Measurements from ENCODE around the gene CTDSPL. TPM values are rescaled to one million over a fixed set of nuclear protein-coding genes. Genes with fewer than 3 reads are reported as not detected.

CTDSPL gene
- total RNA-seq, 1 experiment from 2014 or later = 7.3 TPM

DNA sequence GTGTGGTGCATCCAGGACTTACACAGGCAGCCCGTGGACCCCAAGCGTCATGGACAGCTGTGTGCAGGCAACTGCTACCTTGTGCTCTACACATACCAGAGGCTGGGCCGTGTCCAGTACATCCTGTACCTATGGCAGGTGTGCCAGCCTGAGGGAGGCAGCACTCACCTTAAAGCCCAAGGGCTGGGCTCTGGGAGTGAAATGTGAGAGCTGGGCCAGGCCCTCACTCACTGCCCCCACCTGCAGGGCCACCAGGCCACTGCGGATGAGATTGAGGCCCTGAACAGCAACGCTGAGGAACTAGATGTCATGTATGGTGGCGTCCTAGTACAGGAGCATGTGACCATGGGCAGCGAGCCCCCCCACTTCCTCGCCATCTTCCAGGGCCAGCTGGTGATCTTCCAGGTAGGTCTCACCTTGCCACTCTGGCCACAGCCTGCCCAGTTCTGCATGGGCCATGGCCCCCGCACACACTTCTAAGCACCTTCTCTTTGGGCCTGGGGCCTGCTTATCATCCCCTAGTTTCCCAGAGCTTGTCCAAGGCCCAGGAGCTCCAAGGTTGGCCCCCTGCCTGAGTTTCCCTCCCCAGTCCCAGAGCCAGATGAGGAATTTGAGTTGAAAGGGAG lies 139.9 kb downstream of the CTDSPL start:
- no peak for DNase-seq (ENCODE audit: low read depth)

DNA sequence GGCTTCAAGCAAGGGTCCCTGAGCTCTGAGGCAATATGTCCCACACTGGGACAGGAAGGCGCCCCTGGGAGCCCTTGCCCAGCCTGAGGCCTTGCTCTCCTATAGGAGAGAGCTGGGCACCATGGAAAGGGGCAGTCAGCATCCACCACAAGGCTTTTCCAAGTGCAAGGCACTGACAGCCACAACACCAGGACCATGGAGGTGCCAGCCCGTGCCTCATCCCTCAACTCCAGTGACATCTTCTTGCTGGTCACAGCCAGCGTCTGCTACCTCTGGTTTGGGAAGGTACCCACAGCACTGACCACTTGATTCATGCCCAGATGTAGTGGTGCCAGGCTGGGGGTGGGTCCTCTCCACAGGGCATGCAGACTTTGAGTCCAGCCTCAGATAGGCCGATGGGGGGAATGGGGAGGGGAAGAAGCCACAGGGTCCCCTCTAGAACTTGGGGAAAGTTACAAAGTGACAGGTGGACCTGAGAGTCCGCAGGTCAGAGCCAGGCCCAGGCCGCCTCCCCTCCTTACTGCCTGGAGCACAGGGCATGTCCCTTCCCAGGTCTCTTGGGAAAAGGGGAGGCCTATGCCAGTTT lies 140.7 kb downstream of the CTDSPL start:
- no peak for DNase-seq (ENCODE audit: low read depth)

DNA sequence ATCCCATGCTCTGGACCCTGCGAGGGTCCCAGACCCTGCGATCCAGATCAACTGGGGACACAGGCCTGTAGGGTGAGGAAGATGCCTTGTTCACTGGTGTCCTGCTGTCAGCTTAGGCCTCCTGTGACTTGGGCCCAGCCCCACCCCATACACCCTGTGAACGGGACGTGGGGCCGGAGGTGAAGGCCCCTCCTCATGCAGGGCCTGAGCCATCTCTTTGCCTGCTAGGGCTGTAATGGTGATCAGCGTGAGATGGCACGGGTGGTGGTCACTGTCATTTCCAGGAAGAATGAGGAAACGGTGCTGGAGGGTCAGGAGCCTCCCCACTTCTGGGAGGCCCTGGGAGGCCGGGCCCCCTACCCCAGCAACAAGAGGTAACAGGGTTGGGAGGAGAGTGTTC lies 141.3 kb downstream of the CTDSPL start:
- no peak for DNase-seq (ENCODE audit: low read depth)

DNA sequence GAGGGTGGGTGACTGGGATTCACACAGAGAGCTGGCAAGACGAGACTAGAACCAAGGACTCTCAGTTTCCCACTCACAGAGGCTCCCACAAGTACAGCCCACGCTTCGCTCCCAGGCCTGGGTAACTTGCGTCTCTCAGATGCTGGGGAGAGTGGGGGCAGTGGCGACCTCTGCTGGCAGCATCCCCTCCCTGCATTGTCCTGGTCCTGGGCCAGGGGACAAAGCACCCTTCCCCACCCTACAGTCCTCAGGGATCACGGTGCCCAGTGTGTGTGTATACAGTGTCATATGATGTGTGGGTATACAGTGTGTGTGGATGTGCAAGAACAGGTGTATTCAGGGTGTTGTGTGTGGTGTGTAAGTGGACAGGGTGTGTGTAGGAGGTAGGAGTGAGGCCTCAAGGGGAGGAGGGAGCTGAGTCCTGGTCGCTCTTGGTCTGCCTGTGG lies 141.7 kb downstream of the CTDSPL start:
- DNase-seq (ENCODE audit: low read depth) = peak; percentile 44

DNA sequence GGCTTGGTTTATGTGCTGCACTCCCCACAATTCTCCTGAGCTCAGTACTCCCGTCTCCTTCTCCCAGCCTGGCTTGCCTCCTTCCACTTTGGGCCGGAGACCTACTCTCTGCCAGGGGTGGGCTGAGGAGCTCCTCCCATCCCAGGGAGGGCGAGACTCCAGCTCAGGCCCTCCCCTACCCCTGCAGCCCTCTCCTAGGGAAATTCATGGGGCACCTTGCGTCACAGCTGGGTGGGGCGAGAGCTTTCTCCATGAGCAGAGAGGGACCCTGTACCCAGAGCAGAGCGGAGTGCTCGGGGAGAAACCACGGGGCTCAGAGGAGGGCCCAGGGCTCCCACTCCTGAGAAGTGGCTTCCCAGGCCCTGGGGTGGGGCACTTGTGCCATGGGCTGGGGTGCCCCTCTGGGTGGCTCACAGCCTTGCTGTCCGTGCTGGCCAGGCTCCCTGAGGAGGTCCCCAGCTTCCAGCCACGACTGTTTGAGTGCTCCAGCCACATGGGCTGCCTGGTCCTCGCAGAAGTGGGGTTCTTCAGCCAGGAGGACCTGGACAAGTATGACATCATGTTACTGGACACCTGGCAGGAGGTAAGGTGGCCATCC lies 142.2 kb downstream of the CTDSPL start:
- DNase-seq (ENCODE audit: low read depth) = no peak

DNA sequence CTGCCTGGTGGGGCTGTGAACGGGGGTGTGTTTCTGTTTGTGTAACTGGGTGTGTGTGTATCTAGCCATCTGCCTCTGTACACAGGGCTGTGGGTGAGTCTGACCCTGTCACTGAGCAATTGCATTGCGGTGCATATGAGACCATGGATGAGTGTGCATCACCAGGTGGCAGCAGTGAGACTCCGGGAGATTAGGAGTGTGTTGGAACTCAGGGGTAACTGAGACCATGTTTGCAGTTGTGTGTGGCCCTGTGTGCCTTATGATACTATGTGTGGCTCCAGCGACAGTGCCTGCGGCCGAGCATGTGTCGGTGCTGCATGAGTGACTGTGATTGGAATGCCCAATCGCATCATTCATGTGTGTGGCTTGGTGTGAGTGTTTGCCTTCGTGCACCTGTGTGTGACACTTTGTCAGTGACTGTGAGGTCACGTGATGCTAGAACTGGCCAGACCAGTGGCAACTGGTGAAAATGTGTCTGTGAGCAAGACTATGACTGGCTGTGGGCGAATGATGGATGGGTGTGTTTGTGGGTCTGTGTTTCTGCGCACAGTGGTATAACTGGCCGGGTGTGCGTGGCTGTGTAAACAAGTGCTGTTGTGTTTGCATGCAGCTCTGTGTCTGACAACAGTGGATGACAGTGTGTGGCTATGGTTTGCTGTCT lies 142.9 kb downstream of the CTDSPL start:
- DNase-seq (ENCODE audit: low read depth) = peak; percentile 57

DNA sequence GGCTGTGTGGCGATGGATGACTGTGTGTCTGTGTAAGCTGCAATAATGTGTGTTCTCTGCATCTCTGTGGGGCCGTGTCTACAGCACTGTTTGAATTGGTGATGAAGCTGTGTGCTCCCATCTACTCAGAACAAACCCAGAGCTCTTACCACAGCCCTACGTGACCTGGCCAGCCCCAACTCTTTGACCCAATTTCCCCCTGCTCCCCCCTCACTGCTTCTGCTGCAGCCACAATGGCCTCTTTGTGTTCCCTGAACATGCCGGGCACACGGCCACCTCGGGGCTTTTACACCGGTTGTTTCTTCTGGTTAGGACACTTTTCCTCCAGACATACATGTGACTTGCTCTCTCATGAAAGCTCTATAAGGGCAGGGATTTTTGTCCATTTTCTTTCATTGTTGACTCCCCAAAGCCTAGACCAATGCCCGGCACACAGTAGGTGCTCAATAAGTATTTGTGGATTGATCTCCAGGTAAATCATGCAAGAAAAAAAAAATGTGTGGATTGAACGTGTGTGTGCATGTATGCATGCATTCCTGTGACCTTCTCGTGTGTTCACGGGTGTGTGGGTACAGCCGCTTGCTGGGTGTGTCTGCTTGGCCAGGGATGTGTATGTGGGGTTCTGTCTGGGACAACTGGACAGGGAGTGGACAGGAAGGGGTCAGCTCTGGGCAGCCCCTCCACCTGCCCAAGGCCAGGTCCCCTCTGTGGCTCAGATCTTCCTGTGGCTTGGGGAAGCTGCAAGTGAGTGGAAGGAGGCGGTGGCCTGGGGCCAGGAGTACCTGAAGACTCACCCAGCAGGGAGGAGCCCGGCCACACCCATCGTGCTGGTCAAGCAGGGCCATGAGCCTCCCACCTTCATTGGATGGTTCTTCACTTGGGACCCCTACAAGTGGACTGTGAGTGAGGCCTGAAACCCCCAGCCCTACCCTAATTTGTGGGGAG lies 143.7 kb downstream of the CTDSPL start:
- no peak for DNase-seq (ENCODE audit: low read depth)

DNA sequence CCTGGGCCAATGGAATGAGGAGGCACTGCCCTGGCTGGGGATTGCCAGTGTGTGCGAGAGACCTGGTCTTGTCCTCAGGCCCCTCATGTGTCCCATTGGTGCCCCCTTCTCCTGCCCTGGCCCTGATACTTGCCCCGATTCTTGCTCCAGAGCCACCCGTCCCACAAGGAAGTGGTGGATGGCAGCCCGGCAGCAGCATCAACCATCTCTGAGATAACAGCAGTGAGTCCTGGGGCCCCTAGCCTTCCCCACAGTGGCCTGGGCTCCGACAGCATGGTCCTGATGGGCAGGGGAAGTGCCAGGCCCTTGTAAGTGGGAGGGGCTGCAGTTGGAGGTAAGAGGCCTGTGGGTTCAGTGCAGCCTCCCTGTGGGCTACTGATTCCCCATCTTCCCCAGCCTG lies 144.4 kb downstream of the CTDSPL start:
- DNase-seq (ENCODE audit: low read depth) = no peak

DNA sequence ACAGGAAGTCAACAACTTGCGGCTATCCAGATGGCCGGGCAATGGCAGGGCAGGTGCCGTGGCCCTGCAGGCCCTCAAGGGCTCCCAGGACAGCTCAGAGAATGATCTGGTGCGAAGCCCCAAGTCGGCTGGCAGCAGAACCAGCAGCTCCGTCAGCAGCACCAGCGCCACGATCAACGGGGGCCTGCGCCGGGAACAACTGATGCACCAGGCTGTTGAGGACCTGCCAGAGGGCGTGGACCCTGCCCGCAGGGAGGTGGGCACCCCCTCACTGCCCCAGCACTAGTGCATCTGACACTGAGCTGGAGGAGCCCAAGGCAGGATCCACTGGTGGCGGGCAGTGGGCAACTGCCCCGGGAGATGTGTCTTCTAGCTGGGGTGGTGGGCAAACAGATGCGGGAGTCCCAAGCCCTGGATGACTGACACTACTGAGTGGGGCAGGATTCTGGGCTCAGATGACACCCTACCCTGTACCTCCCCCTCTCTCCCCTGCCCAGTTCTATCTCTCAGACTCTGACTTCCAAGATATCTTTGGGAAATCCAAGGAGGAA lies 144.8 kb downstream of the CTDSPL start:
- no peak for DNase-seq (ENCODE audit: low read depth)

DNA sequence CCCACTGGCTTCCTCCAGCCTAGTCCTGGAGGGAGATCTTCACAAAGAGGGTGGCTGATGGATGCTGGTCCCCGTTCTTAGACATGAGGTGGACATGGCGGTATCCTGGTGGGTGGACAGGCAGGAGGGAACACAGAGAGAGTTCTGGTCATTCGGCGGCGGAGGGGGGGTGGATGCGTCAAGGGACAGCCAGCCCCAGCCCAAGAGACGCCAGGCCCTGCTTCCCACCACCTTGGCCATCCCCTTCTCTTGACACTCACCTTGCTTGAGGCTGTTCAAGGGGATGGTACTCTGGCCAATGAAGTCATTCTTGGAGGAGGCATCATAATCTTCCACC lies 146.0 kb downstream of the CTDSPL start:
- no peak for DNase-seq (ENCODE audit: low read depth)

DNA sequence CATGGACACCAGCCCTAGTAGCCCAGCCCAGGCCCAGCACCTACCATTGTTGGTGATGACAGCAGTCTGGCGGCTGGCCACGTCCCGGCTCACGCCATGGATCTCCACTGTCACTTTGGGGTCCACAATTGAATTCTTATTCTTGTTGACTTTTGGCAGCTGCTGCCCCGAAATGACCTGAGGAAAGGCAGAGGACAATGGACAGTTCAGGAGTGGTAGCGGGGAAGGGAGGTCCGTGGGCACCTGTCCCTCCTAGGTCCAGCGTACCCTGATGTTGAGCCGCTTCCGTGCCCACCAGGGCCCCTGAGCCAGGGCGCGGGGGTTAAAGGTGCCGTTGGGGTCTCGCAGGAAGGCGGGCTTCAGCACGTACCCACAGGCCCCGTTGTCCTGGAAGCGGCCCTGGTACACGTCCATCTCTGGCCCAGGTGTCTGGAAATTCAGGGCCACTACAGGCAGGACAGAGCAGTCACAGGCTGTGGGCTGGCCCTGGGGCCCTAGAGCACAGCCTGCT lies 146.6 kb downstream of the CTDSPL start:
- DNase-seq (ENCODE audit: low read depth) = no peak

DNA sequence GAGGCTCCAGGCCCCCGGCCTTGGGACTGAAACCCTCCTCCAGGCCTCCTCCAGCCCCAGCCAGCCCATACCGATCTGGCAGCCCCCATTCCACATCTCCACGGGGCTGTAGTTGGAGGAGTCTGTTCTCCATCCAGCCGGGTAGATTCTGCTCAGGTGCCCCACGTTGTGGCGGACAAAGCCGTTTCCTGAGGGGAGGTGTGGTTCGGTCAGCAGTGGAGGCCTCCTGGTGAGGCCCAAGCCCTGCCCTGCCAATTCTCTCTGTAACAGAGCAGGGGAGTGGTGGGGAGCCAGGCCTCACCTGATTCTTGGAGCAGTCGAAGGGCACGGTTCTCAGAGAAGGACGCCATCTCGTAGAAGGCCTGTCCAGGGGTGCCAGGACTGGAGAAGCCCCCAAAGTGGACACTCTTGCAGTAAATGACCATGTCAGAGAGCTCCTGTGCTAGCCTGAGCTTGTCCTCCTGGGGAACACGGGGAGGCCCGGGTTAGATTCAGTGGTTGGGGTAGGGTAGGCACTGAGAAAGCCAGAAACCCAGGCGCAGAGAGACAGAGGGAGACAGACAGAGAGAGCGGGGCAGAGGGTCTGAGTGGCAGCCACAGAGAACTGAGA lies 147.4 kb downstream of the CTDSPL start:
- no peak for DNase-seq (ENCODE audit: low read depth)

DNA sequence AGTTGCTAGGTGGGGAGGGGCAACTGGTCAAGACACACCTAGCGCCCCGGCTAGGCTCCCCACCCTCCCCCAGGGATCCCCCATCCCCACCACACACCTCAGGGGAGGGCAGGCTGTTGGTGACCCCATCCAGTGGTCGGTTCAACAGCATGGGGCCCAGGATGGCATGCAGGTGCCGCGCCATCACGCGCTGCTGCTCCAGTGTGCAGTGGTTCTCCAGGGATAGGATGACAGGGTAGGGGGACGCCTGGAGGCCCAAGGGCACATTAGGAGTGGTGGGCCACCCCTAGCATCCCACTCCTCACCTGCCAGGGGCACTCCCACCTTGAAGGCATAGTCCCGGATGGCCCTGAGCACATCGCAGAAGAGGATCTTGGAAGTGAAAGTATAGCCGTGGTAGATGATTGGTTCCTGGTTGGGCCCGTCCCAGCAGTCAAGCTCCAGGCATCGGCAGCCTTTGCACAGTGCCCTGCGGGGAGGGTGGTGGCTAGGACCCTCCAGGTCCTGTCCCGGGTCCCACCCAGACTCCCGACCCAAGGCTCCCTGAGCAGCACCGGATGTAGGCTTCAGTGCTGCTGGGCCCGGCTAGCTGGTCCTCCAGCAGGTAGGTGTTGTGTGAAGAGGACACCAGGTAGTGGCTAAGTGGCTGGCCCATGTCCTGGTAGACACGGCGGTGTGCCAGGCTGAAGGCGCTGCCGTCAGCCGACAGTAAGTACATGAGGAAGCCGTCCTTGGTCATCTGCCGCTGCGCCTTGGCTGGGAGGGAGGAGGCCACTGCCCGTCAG lies 148.3 kb downstream of the CTDSPL start:
- no peak for DNase-seq (ENCODE audit: low read depth)

DNA sequence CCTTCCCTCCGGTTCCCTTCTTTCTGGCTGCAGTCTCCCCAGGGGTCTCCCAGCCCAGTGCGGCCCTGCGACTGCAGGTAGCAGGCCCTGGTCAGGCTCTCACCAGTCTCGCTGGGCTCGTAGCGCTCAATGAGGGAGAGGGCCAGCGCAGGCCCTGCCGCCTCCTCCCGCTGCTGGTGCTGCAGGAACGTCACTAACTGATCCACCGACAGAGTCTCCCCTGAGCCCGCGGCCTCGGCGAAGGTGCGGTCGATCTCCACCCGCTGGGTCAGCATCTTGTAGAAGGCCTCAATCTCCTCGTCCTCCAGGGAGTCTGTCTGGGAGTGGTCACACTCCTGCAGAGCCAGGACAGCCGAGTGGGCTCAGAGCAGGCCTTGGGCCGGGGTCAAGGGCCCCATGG lies 149.4 kb downstream of the CTDSPL start:
- DNase-seq (ENCODE audit: low read depth) = no peak

DNA sequence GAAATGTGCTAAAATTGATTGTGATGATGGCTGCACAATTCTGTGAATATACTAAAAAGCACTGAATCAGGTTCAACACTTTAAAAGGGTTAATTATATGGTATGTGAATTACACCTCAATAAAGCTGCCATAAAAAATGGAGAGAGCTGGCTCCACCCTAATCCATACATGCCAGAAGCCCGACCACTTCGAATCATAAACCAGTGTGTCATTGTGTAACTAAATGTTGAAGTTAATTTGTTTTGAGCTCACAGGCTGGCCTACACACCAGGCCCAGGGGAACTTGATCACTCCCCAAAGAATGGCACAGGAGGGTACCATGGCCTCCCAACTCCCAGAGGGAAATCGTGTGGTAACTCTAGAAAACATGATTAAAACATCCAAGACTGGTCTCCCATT lies 153.8 kb downstream of the CTDSPL start:
- DNase-seq (ENCODE audit: low read depth) = no peak

DNA sequence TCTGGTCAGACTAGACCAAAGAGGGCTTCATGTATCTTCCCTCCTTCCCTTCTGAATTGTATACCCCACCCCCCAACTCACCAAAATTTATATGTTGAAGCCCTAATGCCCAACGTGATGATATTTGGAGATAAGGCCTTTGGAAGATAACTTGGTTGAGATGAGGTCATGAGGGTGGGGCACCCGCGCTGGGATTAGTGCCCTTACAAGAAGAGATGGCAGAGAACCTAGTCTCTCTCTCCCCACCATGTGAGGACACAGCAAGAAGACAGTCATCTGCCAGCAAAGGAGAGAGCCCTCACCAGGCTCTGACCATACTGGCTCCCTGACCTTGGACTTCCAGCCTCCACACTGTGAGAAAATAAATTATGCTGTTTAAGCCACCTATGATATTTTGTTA lies 154.3 kb downstream of the CTDSPL start:
- no peak for DNase-seq (ENCODE audit: low read depth)

DNA sequence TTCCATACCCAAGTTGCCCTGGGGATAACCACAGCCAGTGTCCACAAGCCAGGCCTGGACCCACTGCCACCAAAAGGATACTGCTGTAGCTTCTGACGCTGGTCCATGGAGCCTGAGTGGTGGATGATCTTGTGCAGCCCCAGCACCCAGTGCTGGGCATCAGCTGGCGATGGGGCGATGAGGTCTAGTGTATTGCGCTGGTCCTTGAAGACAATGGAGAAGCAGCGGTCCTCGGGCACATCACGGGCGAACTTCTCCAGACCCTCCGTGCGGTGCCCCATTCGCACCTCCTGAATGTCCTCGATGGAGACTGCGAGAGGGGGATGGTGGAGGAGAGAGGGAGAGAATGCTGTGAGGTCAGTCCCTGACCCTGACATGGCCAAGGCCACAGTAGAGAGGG lies 154.7 kb downstream of the CTDSPL start:
- DNase-seq (ENCODE audit: low read depth) = no peak

DNA sequence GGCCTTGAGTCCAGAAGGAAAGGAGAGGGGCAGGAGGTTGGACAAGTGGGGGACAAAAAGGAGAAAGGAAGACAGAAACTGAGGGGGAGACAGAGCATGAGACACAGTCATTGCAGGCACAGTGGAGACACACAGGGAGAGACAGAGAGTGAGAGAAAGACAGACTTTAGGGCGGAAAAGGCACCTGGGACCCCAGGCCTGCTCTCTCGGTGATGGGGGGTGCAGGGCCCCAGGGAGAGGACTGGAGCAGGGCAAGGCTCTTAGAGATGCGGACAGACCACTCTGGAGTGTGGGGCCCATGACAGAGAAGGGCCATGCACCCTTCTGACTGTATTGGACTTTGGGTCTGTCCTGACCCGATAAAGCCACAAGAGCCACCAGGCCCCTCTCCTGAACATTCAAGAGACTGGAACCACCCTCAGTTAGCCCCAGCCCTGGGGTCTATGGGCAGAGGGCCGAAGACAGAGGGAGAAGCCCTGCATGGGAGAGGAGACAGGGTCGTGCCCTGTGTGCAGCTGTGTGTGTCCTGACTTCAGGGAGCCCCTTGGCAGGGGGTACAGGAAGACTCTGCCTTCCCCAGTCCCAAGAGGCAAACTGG lies 155.3 kb downstream of the CTDSPL start:
- DNase-seq (ENCODE audit: low read depth) = no peak

DNA sequence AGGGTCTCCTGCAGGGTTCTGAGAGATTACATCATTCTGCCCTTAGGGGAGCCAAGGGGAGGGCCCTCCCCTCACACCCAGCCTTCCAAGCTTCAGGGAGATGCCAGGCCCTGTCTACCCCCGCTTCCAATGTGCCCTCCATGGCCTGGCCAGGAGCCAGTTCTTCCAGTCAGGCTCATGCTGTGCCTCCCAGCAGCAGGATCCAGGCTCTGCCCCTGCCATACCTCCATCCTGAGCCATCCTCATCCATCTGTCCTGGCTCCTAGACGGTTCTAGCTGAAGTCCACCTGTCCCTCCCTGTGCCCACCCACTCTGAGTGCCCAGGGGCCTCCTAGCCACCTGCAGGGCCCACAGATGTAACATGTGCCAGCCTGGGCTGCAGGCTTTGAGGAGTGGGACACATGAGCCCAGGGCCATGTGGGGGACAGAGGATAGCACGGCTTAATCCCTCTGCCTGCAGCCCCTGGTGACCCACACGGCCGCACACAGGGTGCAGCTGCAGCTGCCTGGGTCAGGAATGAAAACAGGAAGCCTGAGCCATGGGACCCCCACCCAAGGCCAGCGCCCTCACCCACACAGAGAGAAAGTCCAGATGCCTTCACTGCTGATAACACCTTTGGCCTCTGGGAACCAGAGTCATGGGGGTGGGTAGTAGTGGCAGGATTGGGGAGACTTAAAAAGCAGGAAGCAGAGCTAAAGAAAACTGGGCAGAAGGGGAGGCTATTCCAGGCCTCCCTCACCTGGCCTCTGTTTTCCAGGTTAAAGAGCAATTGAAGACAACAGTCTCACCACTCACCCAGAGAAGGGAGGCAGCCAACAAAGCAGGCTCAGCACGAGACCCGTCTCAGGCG lies 156.0 kb downstream of the CTDSPL start:
- DNase-seq (ENCODE audit: low read depth) = no peak
